Thoracic aorta (tissue), 2 donors: ENCODE data around the gene TAGLN. TPM values are rescaled to one million over a fixed set of nuclear protein-coding genes. Genes with fewer than 3 reads are reported as not detected.
A peak's percentile ranks its signal among the peaks of the same experiment; 100 is the strongest.

ENCODE experiments used
- ATAC-seq: fragments of 150-250 bp; one replicate; pipeline ENCODE4 v1.8.0; 2017; ENCODE audit warnings: low read depth; ENCODE audit not compliant: insufficient number of reproducible peaks, low FRiP score
- DNase-seq: peaks from one replicate; pipeline ENCODE4 v3.0.0-alpha.2; 2020; ENCODE audit warnings: low spot score
- H3K27ac ChIP-seq, 2 donors: fragments of 200-600 bp; sonication (generic); 1 replicate in 1 of 2; 2 replicates in 1 of 2; pipeline ENCODE4 v1.5.1; 2016; ENCODE audit warnings: mild to moderate bottlenecking in 2 of 2, moderate library complexity in 2 of 2
- H3K27me3 ChIP-seq: fragments of 200-600 bp; sonication (generic); replicated peaks from 2 replicates; pipeline ENCODE4 v1.6.0; 2016; ENCODE audit warnings: mild to moderate bottlenecking; ENCODE audit not compliant: insufficient read depth
- H3K36me3 ChIP-seq: fragments of 200-600 bp; sonication (generic); one replicate; pipeline ENCODE4 v1.5.1; 2016
- H3K4me1 ChIP-seq, 2 donors: fragments of 200-600 bp; sonication (generic); 1 replicate in 1 of 2; 2 replicates in 1 of 2; pipeline versions ENCODE4 v1.5.1 to v1.6.0; 2016; ENCODE audit warnings: low read depth in 2 of 2, mild to moderate bottlenecking in 1 of 2; ENCODE audit not compliant: control insufficient read depth in 1 of 2
- H3K4me3 ChIP-seq: fragments of 200-600 bp; sonication (generic); 2 replicates; pipeline ENCODE4 v1.5.1; 2016; ENCODE audit warnings: mild to moderate bottlenecking
- H3K9me3 ChIP-seq: fragments of 200-600 bp; sonication (generic); 2 replicates; pipeline ENCODE4 v1.5.1; 2016
- total RNA-seq, 2 donors: library from RNA; depleted of rRNA; stranded (reverse); fragments of >200 nt; gene quantifications; one replicate each; pipeline versions ENCODE4 v1.1.0 to v1.2.3, GENCODE V29; 2016
- TF ChIP-seq, protein P1 (sequence below): fragments of 200-600 bp; sonication (generic); IDR thresholded peaks from one replicate; pipeline ENCODE4 v1.5.1; 2019; ENCODE audit warnings: antibody characterized with exemption

TAGLN gene
- total RNA-seq, 2 donors from 2014 or later = 6,975 to 13,974 TPM

DNA sequence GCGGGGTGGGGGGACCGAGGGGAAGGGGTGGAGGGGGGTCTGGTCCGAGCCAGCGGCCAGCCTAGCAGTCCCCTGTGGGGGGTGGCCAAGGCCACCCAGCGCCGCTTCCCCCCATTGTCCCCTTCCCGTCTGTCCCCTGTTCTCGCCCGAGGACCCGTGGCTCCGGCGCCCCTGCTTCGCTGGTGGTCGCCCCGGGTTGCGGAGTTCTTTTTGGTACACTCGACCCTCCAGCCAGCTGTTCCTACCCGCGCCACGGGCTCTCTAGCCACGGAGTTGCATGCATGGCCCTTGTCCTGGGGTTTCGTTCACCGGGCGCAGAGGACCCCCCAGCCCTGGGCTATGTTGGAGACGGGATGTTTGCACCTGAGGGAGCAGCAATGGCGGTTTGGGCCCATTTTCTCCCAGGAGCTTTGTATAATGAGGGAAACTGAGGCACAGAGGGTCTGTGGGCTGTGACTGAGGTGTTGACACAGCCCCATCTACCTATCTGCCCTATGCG, 33.8 kb downstream of the TAGLN start:
- H3K4me3 ChIP-seq = peak overlapping the region; percentile 81
- H3K27ac ChIP-seq = peak overlapping the region; percentile 62 to 86
- H3K4me1 ChIP-seq = peaks cover 7 to 30% of the 10 kb centered on the region in 2 donors
- H3K27me3 ChIP-seq = no peaks in the 10 kb centered on the region
- no peak for DNase-seq
- TF ChIP-seq, protein P1, sequence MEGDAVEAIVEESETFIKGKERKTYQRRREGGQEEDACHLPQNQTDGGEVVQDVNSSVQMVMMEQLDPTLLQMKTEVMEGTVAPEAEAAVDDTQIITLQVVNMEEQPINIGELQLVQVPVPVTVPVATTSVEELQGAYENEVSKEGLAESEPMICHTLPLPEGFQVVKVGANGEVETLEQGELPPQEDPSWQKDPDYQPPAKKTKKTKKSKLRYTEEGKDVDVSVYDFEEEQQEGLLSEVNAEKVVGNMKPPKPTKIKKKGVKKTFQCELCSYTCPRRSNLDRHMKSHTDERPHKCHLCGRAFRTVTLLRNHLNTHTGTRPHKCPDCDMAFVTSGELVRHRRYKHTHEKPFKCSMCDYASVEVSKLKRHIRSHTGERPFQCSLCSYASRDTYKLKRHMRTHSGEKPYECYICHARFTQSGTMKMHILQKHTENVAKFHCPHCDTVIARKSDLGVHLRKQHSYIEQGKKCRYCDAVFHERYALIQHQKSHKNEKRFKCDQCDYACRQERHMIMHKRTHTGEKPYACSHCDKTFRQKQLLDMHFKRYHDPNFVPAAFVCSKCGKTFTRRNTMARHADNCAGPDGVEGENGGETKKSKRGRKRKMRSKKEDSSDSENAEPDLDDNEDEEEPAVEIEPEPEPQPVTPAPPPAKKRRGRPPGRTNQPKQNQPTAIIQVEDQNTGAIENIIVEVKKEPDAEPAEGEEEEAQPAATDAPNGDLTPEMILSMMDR = no peak
- peaks cover 19% of the 10 kb centered on the region for H3K36me3 ChIP-seq
- no peak for ATAC-seq
- no peaks in the 10 kb centered on the region for H3K9me3 ChIP-seq

DNA sequence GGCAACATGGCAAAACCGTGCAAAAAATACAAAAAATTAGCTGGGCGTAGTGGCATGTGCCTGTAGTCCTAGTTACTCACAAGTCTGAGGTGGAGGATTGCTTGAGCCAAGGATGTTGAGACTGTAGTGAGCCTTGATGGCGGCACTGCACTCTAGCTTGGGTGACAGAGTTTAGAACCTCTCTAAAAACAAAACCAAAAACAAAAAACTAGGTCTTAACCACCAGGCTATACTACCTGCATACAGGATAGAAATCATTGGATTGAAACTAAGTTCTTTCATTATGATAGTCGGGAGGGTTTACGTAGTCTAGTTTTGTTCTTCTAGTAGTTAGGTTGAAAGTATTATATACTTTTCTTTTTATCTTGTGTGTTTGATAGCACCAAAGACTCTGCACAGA, 39.1 kb downstream of the TAGLN start:
- Histone ChIP-seq H3K4me3 (no peak overlapping the region), H3K4me1 (peaks cover 0 to 11% of the 10 kb centered on the region in 2 donors), H3K36me3 (peaks cover 9% of the 10 kb centered on the region), H3K27me3 (no peaks in the 10 kb centered on the region), H3K9me3 (no peaks in the 10 kb centered on the region), H3K27ac (no peak overlapping the region)
- ATAC-seq (no peak), DNase-seq (no peak)
- TF ChIP-seq, protein P1 = no peak

DNA sequence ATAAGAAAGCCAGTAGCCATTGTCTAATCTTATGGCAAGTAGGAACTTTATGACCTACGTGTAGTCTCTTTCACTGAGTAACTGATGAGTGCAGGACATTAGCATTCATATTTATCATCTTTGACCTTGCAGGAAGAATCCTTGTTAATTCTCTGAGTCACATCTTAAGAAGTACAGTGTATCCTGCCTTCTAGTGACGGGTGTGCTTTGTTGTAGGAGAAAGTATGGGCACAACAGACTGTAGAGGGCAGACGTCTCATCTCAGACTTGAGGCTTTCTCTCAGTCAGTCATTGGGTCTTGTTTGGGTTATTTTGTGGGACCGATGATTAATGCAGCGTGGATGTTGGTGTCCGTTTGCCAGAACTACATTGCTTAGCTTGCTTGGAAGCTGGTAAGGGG, 40.1 kb downstream of the TAGLN start:
- H3K4me3 ChIP-seq = no peak overlapping the region
- no peaks in the 10 kb centered on the region for H3K27me3 ChIP-seq
- H3K27ac ChIP-seq = no peak overlapping the region
- DNase-seq (no peak), ATAC-seq (no peak)
- H3K4me1 ChIP-seq = peaks cover 0 to under 1% of the 10 kb centered on the region in 2 donors
- peaks cover 15% of the 10 kb centered on the region for H3K36me3 ChIP-seq
- no peaks in the 10 kb centered on the region for H3K9me3 ChIP-seq
- TF ChIP-seq, protein P1 = no peak

DNA sequence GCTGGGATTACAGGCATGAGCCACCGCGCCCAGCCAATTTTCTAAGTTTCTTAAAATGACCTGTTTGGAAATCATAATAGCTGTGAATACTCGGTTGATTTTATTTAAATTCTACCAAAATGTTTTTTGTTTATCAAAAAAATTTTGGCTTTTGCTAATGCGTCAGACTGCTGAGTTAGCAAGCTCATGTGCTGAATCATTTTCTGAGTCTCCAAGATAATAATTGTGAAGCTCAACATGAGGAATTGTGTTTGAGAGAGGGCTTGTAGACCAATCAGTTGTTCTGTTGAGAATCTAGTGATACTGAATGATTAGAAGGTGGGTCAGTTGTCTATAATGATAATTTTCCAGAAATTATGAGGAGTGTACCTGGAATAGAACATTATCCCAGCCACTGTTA, 49.2 kb downstream of the TAGLN start:
- Histone ChIP-seq H3K27me3 (no peaks in the 10 kb centered on the region), H3K4me1 (no peaks in the 10 kb centered on the region), H3K4me3 (no peak overlapping the region), H3K9me3 (no peaks in the 10 kb centered on the region), H3K36me3 (peaks cover 53% of the 10 kb centered on the region), H3K27ac (no peak overlapping the region)
- TF ChIP-seq, protein P1 = no peak
- no peak for DNase-seq
- no peak for ATAC-seq

DNA sequence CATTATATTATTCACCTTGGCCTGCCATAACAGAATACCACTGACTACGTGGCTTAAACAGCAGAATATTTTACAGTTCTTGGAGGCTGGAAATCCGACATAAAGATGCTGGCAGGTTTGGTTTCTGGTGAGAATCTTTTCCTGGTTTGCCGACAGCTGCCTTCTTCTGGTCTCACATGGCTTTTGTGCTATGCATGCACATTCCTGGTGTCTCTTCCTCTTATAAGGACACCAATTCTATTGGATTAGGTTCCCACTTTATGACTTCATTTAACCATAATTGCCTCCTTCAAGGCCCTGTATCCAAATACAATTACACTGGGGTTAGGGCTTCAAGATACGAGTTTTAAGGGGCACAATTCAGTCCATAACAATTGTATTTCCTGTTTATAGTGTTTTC, 50.4 kb downstream of the TAGLN start:
- Histone ChIP-seq H3K9me3 (no peaks in the 10 kb centered on the region), H3K4me3 (no peak overlapping the region), H3K27me3 (no peaks in the 10 kb centered on the region), H3K36me3 (peaks cover 51% of the 10 kb centered on the region), H3K4me1 (no peaks in the 10 kb centered on the region), H3K27ac (no peak overlapping the region)
- DNase-seq (no peak), ATAC-seq (no peak)
- TF ChIP-seq, protein P1 = no peak
